ENCODE data around the gene GRB14.

DNA sequence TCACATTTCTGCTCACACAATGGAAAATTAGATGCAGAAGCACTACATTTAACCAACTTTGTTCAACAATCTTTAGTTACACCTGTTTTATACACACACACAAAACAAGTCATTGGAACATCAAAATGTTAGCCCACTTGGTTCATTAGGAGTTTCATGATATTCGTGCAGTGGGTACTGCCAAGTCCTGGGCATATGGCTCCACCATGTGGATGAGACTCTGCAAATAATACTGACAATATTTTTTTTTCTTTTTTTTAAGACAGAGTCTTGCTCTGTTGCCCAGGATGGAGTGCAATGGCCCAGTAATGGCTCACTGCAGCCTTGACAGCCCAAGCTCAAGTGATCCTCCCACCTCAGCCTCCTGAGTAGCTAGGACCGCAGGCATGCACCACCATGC lies 34.5 kb upstream of the GRB14 start:
- no peak for TF ChIP-seq EZH2 (IDR thresholded peaks at IDR 0.05)
- TF ChIP-seq, protein P1, sequence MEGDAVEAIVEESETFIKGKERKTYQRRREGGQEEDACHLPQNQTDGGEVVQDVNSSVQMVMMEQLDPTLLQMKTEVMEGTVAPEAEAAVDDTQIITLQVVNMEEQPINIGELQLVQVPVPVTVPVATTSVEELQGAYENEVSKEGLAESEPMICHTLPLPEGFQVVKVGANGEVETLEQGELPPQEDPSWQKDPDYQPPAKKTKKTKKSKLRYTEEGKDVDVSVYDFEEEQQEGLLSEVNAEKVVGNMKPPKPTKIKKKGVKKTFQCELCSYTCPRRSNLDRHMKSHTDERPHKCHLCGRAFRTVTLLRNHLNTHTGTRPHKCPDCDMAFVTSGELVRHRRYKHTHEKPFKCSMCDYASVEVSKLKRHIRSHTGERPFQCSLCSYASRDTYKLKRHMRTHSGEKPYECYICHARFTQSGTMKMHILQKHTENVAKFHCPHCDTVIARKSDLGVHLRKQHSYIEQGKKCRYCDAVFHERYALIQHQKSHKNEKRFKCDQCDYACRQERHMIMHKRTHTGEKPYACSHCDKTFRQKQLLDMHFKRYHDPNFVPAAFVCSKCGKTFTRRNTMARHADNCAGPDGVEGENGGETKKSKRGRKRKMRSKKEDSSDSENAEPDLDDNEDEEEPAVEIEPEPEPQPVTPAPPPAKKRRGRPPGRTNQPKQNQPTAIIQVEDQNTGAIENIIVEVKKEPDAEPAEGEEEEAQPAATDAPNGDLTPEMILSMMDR (IDR thresholded peaks at IDR 0.05), result peak; percentile 7
- TF ChIP-seq EZH2phosphoT487 (IDR thresholded peaks at IDR 0.05), result no peak
